Activated CD4-positive, alpha-beta memory T cell treated with anti-CD3 and anti-CD28 coated beads for 36 hours (primary cell): ENCODE measurements around the gene SCAPER. TPM values are rescaled to one million over a fixed set of nuclear protein-coding genes. Genes with fewer than 3 reads are reported as not detected.
"Not testable (repeated sequence)": the region's sequence is repeated elsewhere in the genome, so short reads cannot be mapped to it uniquely, and the experiment has no call there.

Experiments
- CTCF ChIA-PET: fragments of 350-600 bp; sonication (Branson Sonifier 250); formaldehyde crosslinking; loops from one replicate; lab custom pipeline; 2021; ENCODE audit warnings: antibody characterized with exemption, inconsistent platforms; lab: Charles Lee
- POLR2A ChIA-PET: fragments of 350-600 bp; sonication (Branson Sonifier 250); formaldehyde crosslinking; loops from one replicate; lab custom pipeline; 2021; ENCODE audit warnings: antibody characterized with exemption; lab: Charles Lee
- DNase-seq: peaks from one replicate; pipeline ENCODE4 v3.0.0-alpha.2; 2020
- H3K27ac Mint-ChIP-seq: one replicate; pipeline ENCODE4 v1.8.0; 2021; ENCODE audit warnings: mixed read lengths
- H3K27me3 Mint-ChIP-seq: one replicate; pipeline ENCODE4 v1.8.0; 2021; ENCODE audit warnings: mixed read lengths
- H3K36me3 Mint-ChIP-seq: one replicate; pipeline ENCODE4 v1.8.0; 2021; ENCODE audit warnings: mixed read lengths
- H3K4me1 Mint-ChIP-seq: one replicate; pipeline ENCODE4 v1.8.0; 2021; ENCODE audit warnings: low read depth, mixed read lengths
- H3K4me3 Mint-ChIP-seq: one replicate; pipeline ENCODE4 v1.8.0; 2021; ENCODE audit warnings: mild to moderate bottlenecking, mixed read lengths
- H3K9me3 Mint-ChIP-seq: one replicate; pipeline ENCODE4 v1.8.0; 2021; ENCODE audit warnings: mixed read lengths
- intact Hi-C: fragments of 100-400 bp; cut with micrococcal nuclease; formaldehyde crosslinking; loops from one replicate; pipeline ENCODE4 v1.15.1; 2023
- total RNA-seq, 2 experiments: library from RNA; stranded (reverse); gene quantifications; one replicate each; pipeline ENCODE4 v1.2.3, GENCODE V29; 2021

Gene SCAPER
- total RNA-seq, 2 experiments from 2014 or later: 21.5 to 22.9 TPM

DNA sequence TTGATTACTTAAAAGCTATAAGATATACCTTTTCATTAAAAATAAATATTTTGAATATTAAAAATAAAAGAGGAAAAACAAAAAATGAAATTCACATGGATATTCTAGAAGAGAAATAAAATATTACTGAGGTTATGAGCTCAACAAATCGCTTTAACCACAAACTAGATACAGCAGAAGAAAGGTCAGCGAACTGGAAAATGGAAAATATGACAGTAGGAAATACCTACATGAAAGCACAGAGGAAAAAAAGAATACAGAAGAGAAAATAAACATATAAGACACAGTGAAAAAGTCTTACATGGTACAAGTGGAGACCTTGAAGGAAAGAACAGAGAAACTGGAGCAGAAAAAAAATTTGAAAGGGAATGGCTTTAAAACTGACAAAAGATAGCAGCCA lies 33.2 kb downstream of the SCAPER start:
- H3K36me3 Mint-ChIP-seq: peaks cover 6% of the 10 kb centered on the region
- H3K27ac Mint-ChIP-seq: no peak overlapping the region
- no peaks in the 10 kb centered on the region for H3K9me3 Mint-ChIP-seq
- no peak for DNase-seq
- H3K4me3 Mint-ChIP-seq: no peak overlapping the region
- ChIA-PET POLR2A (no interaction called here), CTCF (interaction anchor here (0.7 to 1.0 kb wide), 3 partner anchors 101 to 636 kb away, joined by 3 read pairs; no protein-coding TSS in a partner anchor)
- intact Hi-C loops: no loop called here
- H3K4me1 Mint-ChIP-seq: peaks cover 6% of the 10 kb centered on the region
- no peaks in the 10 kb centered on the region for H3K27me3 Mint-ChIP-seq

DNA sequence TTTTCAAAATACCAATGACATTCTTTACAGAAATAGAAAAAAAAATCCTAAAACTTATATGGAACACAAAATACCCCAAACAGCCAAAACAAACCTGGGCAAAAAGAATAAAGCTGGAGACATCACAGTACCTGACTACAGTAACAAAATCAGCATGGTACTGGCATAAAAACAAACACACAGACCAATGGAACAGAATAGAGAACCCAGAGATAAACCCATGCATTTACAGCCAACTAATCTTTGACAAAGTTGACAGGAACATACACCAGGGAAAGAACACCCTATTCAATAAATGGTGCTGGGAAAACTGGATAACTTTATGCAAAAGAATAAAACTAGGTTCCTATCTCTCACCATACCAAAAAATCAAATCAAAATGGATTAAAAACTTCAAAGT lies 36.4 kb downstream of the SCAPER start:
- Mint-ChIP-seq H3K36me3 (peaks cover 4% of the 10 kb centered on the region), H3K9me3 (no peaks in the 10 kb centered on the region), H3K4me1 (peaks cover 27% of the 10 kb centered on the region), H3K4me3 (no peak overlapping the region), H3K27me3 (no peaks in the 10 kb centered on the region), H3K27ac (no peak overlapping the region)
- intact Hi-C loops: loop anchor here (5.0 to 10.0 kb wide), 4 partner anchors 64 to 634 kb away; partner anchors contain the start of gene RCN2
- DNase-seq: no peak
- ChIA-PET CTCF (interaction anchor here (1.0 kb wide), 1 partner anchor 250 kb away, joined by 3 read pairs; no protein-coding TSS in a partner anchor), POLR2A (no interaction called here)

GRCh38 chr15:76866716-76867321 lies 38.3 kb downstream of the SCAPER start:
- intact Hi-C loops: loop anchor here (1.0 to 10.0 kb wide), 5 partner anchors 65 to 677 kb away; partner anchors contain the start of gene RCN2
- POLR2A ChIA-PET: no interaction called here
- H3K4me3 Mint-ChIP-seq: no peak overlapping the region
- no peaks in the 10 kb centered on the region for H3K9me3 Mint-ChIP-seq
- H3K27me3 Mint-ChIP-seq: no peaks in the 10 kb centered on the region
- peaks cover 34% of the 10 kb centered on the region for H3K4me1 Mint-ChIP-seq
- CTCF ChIA-PET: interaction anchor here (0.8 to 1.6 kb wide), 9 partner anchors 212 to 681 kb away, joined by 3 to 12 read pairs (median 4); no protein-coding TSS in a partner anchor
- no peaks in the 10 kb centered on the region for H3K36me3 Mint-ChIP-seq
- no peak overlapping the region for H3K27ac Mint-ChIP-seq
- no peak for DNase-seq

DNA sequence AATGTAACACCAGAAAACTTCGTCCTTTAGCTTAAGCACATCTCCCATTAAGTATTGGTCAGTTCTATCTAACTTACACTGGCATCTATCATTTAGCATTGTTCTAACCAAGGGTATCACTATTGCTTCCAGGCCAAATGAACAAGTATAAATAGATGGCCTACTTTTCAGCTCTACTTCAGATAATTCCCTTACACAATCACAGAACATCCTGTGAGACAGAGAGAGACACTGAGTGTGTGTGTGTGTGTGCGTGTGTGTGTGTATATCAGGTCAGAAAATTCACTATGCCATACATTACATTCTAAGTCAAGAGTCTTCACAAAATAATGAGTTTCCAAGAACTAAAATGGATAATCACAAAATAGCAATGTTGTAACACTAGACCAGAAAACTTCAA lies 39.1 kb downstream of the SCAPER start:
- Mint-ChIP-seq H3K36me3 (no peaks in the 10 kb centered on the region), H3K27ac (no peak overlapping the region), H3K4me3 (no peak overlapping the region), H3K4me1 (peaks cover 40% of the 10 kb centered on the region), H3K27me3 (no peaks in the 10 kb centered on the region), H3K9me3 (no peaks in the 10 kb centered on the region)
- POLR2A ChIA-PET: interaction anchor here (0.6 kb wide), 2 partner anchors 103 to 291 kb away, joined by 3 to 5 read pairs; no protein-coding TSS in a partner anchor
- CTCF ChIA-PET: interaction anchor here (0.7 to 1.2 kb wide), 8 partner anchors 133 to 681 kb away, joined by 3 to 8 read pairs (median 3); no protein-coding TSS in a partner anchor
- intact Hi-C loops: loop anchor here (1.0 to 10.0 kb wide), 5 partner anchors 66 to 676 kb away; partner anchors contain the start of gene RCN2
- DNase-seq: no peak

GRCh38 chr15:76865548-76865991 lies 39.6 kb downstream of the SCAPER start:
- POLR2A ChIA-PET: interaction anchor here (0.6 kb wide), 2 partner anchors 103 to 290 kb away, joined by 3 to 5 read pairs; no protein-coding TSS in a partner anchor
- CTCF ChIA-PET: interaction anchor here (0.7 to 1.2 kb wide), 7 partner anchors 133 to 680 kb away, joined by 3 to 8 read pairs (median 3); no protein-coding TSS in a partner anchor
- Mint-ChIP-seq H3K36me3 (no peaks in the 10 kb centered on the region), H3K27ac (no peak overlapping the region), H3K4me3 (no peak overlapping the region), H3K27me3 (no peaks in the 10 kb centered on the region), H3K9me3 (no peaks in the 10 kb centered on the region), H3K4me1 (peaks cover 43% of the 10 kb centered on the region)
- DNase-seq: no peak
- intact Hi-C loops: loop anchor here (2.0 to 10.0 kb wide), 5 partner anchors 67 to 631 kb away; partner anchors contain the start of gene RCN2

- no peak for DNase-seq
- Mint-ChIP-seq H3K27ac (no peak overlapping the region), H3K4me3 (no peak overlapping the region), H3K9me3 (no peaks in the 10 kb centered on the region), H3K27me3 (no peaks in the 10 kb centered on the region), H3K36me3 (no peaks in the 10 kb centered on the region), H3K4me1 (peaks cover 43% of the 10 kb centered on the region)
- intact Hi-C loops: loop anchor here (2.0 to 10.0 kb wide), 2 partner anchors 112 to 630 kb away; no protein-coding TSS in a partner anchor
- CTCF ChIA-PET: no interaction called here
- POLR2A ChIA-PET: no interaction called here
Measured at GRCh38 chr15:76864586-76864985, 40.6 kb downstream of the SCAPER start.

DNA sequence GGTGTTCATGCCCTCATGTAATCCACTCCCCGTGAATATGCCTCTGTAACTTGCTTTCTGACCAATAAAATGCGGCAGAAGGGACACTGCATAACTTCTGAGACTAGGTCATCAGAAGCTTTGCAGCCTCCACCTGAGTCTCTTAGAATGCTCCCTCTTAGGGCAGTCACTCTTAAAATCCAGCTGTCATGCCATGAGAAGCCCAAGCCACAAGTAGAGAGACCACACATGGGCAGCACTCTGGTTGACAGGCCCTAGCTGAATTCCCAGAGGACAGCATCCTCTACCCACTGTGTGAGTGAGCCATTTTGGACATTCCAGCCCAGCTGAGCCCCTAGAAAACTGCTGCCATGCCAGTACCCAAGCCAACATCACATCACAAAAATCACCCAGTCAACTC lies 41.4 kb downstream of the SCAPER start:
- POLR2A ChIA-PET: no interaction called here
- Mint-ChIP-seq H3K27me3 (no peaks in the 10 kb centered on the region), H3K36me3 (no peaks in the 10 kb centered on the region), H3K27ac (no peak overlapping the region), H3K4me1 (peaks cover 43% of the 10 kb centered on the region), H3K4me3 (no peak overlapping the region), H3K9me3 (no peaks in the 10 kb centered on the region)
- no peak for DNase-seq
- intact Hi-C loops: loop anchor here (2.0 to 10.0 kb wide), 2 partner anchors 111 to 629 kb away; no protein-coding TSS in a partner anchor
- CTCF ChIA-PET: interaction anchor here (1.0 kb wide), 1 partner anchor 221 kb away, joined by 3 read pairs; no protein-coding TSS in a partner anchor

DNA sequence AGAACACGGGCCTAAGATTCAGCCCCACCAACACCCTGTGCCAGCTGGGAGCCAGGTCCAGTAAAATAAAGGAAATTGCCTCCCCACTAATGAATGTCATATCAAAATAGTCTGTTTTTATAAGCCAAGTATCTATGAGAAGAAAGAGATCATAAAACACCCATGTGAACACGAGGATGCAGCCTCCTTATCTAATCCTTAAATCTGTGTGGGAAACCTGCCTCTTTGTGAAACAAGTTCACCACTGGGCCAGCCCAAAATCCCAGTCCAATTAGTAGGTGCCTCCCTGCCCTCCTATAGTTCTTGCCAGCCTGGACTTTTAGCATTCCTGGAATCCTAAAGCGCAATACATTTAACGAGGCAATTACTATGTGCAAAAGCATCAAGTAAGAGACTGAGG lies 42.0 kb downstream of the SCAPER start:
- ChIA-PET POLR2A (no interaction called here), CTCF (interaction anchor here (1.0 kb wide), 1 partner anchor 220 kb away, joined by 3 read pairs; no protein-coding TSS in a partner anchor)
- intact Hi-C loops: loop anchor here (10.0 kb wide), 1 partner anchor 628 kb away; no protein-coding TSS in a partner anchor
- H3K36me3 Mint-ChIP-seq: peaks cover 2% of the 10 kb centered on the region
- no peaks in the 10 kb centered on the region for H3K9me3 Mint-ChIP-seq
- DNase-seq: no peak
- H3K4me3 Mint-ChIP-seq: no peak overlapping the region
- no peaks in the 10 kb centered on the region for H3K27me3 Mint-ChIP-seq
- peaks cover 43% of the 10 kb centered on the region for H3K4me1 Mint-ChIP-seq
- no peak overlapping the region for H3K27ac Mint-ChIP-seq

GRCh38 chr15:76861815-76862397 lies 43.2 kb downstream of the SCAPER start:
- Mint-ChIP-seq H3K27me3 (no peaks in the 10 kb centered on the region), H3K27ac (no peak overlapping the region), H3K9me3 (no peaks in the 10 kb centered on the region), H3K4me3 (no peak overlapping the region), H3K36me3 (peaks cover 2% of the 10 kb centered on the region), H3K4me1 (peaks cover 43% of the 10 kb centered on the region)
- intact Hi-C loops: loop anchor here (10.0 kb wide), 1 partner anchor 627 kb away; no protein-coding TSS in a partner anchor
- DNase-seq: no peak
- CTCF ChIA-PET: no interaction called here
- POLR2A ChIA-PET: no interaction called here

DNA sequence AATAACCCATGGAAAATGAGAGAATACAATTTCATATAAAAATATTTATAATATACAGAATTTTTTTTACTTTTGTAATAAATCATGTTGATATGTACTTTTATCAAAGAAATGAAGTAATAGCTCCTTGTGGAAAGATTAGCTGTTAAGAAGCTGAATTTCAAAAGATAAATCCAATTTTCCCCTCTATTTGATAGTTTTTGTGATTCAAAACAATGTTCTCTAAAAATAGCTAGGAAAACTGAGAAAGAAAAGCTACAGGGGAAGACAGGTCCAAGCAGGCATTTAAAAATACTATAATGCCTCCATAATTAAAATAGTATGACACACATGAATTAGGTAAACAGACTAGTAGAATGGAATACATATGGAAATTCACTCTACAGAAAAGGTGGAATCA lies 44.9 kb downstream of the SCAPER start:
- Mint-ChIP-seq H3K27ac (no peak overlapping the region), H3K27me3 (no peaks in the 10 kb centered on the region), H3K4me1 (peaks cover 33% of the 10 kb centered on the region), H3K9me3 (peaks cover 5% of the 10 kb centered on the region), H3K4me3 (no peak overlapping the region), H3K36me3 (peaks cover 12% of the 10 kb centered on the region)
- CTCF ChIA-PET: interaction anchor here (0.7 to 1.0 kb wide), 2 partner anchors 20 to 80 kb away, joined by 3 read pairs; no protein-coding TSS in a partner anchor
- intact Hi-C loops: loop anchor here (10.0 kb wide), 1 partner anchor 625 kb away; no protein-coding TSS in a partner anchor
- no peak for DNase-seq
- POLR2A ChIA-PET: no interaction called here

DNA sequence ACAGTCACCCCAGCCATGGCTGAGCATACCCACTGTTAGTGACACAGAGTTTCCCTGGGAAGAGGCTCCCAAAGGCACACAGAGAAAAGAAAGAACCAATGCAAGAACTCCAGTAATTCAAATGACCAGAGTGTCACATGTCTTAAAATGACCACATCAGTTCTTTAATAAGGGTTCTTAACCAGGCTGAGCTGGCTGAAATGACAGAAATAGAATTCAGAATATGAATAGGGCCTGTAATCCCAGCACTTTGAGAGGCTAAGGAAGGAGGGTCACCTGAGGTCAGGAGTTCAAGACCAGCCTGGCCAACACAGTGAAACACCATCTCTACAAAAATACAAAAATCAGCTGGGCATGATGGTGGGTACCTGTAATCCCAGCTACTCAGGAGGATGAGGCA lies 54.8 kb downstream of the SCAPER start:
- H3K4me3 Mint-ChIP-seq, intact Hi-C loops, POLR2A ChIA-PET, DNase-seq, H3K27ac Mint-ChIP-seq, H3K27me3 Mint-ChIP-seq, CTCF ChIA-PET, H3K4me1 Mint-ChIP-seq: not testable (repeated sequence)
- Mint-ChIP-seq H3K36me3 (peaks cover 58% of the 10 kb centered on the region), H3K9me3 (peaks cover 22% of the 10 kb centered on the region)

GRCh38 chr15:76846782-76847181 lies 58.4 kb downstream of the SCAPER start:
- H3K4me1 Mint-ChIP-seq: peaks cover 14% of the 10 kb centered on the region
- H3K4me3 Mint-ChIP-seq: no peak overlapping the region
- ChIA-PET CTCF (no interaction called here), POLR2A (no interaction called here)
- H3K9me3 Mint-ChIP-seq: peaks cover 4% of the 10 kb centered on the region
- no peak overlapping the region for H3K27ac Mint-ChIP-seq
- H3K27me3 Mint-ChIP-seq: no peaks in the 10 kb centered on the region
- H3K36me3 Mint-ChIP-seq: peaks cover 26% of the 10 kb centered on the region
- intact Hi-C loops: no loop called here
- DNase-seq: no peak
